ENCODE results near the gene GLRX3.
A peak's percentile ranks its signal among the peaks of the same experiment; 100 is the strongest.

Gene GLRX3

GRCh38 chr10:130180416-130180815 is 44.2 kb downstream of the GLRX3 start:
- DNase-seq (ENCODE audit: low read depth): no peak
- H3K4me3 ChIP-seq (ENCODE audit: low read depth, low read length): no peak overlapping the region

- DNase-seq (ENCODE audit: low read depth): no peak
- H3K4me3 ChIP-seq (ENCODE audit: low read depth, low read length): no peak overlapping the region
Measured at GRCh38 chr10:130181858-130182257, 45.7 kb downstream of the GLRX3 start.

DNA sequence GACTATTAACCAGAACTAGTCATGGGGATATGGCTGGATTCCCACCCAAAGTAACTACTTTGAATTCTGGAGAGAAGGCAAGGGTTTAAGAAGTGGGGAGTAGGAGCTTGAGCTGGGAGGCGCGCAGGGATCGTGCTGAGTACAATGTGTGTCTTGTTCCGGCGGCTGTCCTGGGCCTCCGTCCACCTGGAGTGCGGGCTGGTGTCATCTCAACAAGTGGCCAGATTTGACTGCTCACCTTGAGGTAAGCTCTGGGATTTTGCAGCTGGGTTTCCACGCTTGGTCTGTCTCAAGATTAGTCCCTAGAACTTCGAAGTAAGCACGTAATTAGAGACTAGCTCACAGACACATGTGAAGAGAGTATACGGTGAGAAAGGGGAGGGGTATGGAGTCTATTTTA is 49.4 kb downstream of the GLRX3 start:
- H3K4me3 ChIP-seq (ENCODE audit: low read depth, low read length): no peak overlapping the region
- DNase-seq (ENCODE audit: low read depth): no peak

DNA sequence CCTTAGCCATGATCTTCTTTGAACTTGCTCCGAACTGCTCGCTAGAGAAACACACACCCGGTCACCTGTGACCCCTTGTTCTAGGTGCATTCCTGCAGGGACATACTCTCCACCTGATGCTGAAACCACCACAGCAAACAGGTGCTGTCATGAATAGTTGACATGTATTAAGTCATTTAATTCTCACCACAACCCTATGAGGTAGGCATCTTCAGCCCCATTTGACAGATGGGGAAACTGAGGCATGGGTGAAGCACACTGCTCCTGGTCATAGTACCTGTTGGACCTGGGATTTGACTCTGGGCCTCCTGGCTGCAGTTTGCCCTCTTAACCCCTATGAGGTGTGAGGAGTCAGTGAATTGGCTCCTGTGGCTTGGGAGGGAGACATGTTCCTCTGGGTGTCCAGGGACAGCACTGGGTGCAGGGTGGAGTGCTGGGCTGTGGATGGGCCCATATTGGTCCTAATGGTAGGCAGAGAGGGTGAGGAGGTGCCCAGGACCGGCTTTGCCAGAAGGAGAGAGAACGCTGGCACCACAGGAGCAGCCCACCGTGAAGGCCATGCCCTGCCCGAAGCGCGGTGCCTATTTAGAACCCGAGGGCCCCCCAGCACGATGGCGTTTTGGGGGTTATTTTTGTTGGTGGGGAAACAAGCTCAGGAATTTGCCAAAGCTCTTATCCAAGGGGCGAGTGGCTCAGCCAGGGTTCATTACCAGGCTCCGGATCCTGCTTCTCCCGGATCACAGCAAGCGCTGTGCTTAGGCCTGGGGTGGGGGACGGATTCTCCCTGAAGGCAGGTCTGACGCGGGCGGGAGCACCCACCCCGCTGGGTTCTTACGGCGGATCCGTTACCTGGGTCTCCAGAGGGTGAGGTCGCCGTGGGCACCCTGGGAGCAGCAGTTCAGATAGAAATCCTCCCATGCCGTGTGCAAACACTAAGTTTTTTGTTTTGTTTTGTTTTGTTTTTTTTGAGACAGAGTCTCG is 52.3 kb downstream of the GLRX3 start:
- no peak for DNase-seq (ENCODE audit: low read depth)
- H3K4me3 ChIP-seq (ENCODE audit: low read depth, low read length): no peak overlapping the region

- no peak overlapping the region for H3K4me3 ChIP-seq (ENCODE audit: low read depth, low read length)
Measured at GRCh38 chr10:130189608-130190054, 53.4 kb downstream of the GLRX3 start.

GRCh38 chr10:130190055-130190736 is 54.0 kb downstream of the GLRX3 start:
- DNase-seq (ENCODE audit: low read depth): peak; percentile 41
- peak overlapping the region; percentile 63 for H3K4me3 ChIP-seq (ENCODE audit: low read depth, low read length)

More at GRCh38 chr10:130189608-130190054, 53.4 kb downstream of the GLRX3 start:
- DNase-seq (ENCODE audit: low read depth): no peak

GRCh38 chr10:130190737-130191115 is 54.5 kb downstream of the GLRX3 start:
- H3K4me3 ChIP-seq (ENCODE audit: low read depth, low read length): peak overlapping the region; percentile 63
- no peak for DNase-seq (ENCODE audit: low read depth)

GRCh38 chr10:130191380-130191779 is 55.2 kb downstream of the GLRX3 start:
- no peak overlapping the region for H3K4me3 ChIP-seq (ENCODE audit: low read depth, low read length)
- DNase-seq (ENCODE audit: low read depth): no peak

DNA sequence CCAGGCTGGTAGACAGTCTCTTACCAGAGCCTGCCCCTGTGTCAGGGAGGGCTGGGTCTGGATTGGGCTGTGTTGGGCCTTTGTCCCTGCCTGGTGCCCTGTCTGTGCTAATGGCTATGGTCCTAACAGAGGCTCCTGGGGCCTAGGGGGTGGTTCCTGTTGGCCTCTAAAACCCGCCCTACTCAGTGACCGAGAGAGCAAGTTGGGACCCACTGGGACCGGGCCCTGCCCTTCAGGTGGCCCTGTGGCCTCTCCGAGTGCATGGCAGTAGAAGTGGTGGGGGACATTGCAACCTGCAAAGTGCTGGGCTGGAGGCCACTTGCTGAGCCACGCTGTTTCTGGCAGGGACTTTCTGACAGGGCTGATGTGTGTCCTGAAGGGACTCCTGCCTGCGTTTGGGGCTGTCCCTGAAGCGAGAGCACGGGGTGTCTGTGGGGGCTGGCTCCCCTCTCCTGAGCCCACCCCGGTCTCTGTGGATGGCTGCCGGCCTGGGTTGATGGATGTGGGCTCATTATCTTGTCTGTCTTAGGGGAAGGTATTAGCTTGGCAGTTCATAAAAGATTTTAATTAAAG is 56.2 kb downstream of the GLRX3 start:
- H3K4me3 ChIP-seq (ENCODE audit: low read depth, low read length): no peak overlapping the region
- DNase-seq (ENCODE audit: low read depth): no peak

GRCh38 chr10:130193033-130193432 is 56.8 kb downstream of the GLRX3 start:
- no peak for DNase-seq (ENCODE audit: low read depth)
- no peak overlapping the region for H3K4me3 ChIP-seq (ENCODE audit: low read depth, low read length)

GRCh38 chr10:130193493-130194193 is 57.5 kb downstream of the GLRX3 start:
- H3K4me3 ChIP-seq (ENCODE audit: low read depth, low read length): no peak overlapping the region
- DNase-seq (ENCODE audit: low read depth): no peak

GRCh38 chr10:130194194-130194990 is 58.2 kb downstream of the GLRX3 start:
- no peak for DNase-seq (ENCODE audit: low read depth)
- no peak overlapping the region for H3K4me3 ChIP-seq (ENCODE audit: low read depth, low read length)

GRCh38 chr10:130194991-130195645 is 58.9 kb downstream of the GLRX3 start:
- no peak overlapping the region for H3K4me3 ChIP-seq (ENCODE audit: low read depth, low read length)
- no peak for DNase-seq (ENCODE audit: low read depth)

- DNase-seq (ENCODE audit: low read depth): no peak
- no peak overlapping the region for H3K4me3 ChIP-seq (ENCODE audit: low read depth, low read length)
Measured at GRCh38 chr10:130195746-130196294, 59.6 kb downstream of the GLRX3 start.

GRCh38 chr10:130196511-130197487 is 60.6 kb downstream of the GLRX3 start:
- DNase-seq (ENCODE audit: low read depth): no peak
- no peak overlapping the region for H3K4me3 ChIP-seq (ENCODE audit: low read depth, low read length)

DNA sequence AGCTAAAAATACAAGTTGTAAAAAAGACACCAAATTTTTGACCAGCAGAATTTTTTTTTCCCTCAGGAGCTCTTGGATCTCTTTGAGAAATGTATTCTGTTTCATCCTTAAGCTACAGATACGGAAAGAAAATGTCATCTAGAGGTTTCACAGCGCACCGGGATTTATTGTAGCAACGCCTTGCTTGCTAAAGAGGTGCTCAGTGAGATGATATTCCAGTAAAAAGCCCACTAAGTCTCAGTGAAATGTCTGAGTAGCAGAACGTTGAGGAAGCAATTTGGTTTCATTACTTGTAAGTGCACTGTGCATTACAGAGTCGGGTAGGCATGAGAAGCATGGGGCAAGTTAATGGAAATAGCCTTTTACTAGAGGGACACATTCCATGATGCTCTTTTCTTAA is 62.5 kb downstream of the GLRX3 start:
- H3K4me3 ChIP-seq (ENCODE audit: low read depth, low read length): no peak overlapping the region
- DNase-seq (ENCODE audit: low read depth): no peak

Data from skeletal muscle cell (primary cell).